ENCODE results near the gene TTLL12.

GRCh38 chr22:43222987-43223386 lies 36.1 kb upstream of the TTLL12 start:
- no peak for TF ChIP-seq POLR2A (IDR thresholded peaks at IDR 0.05)
- TF ChIP-seq EP300 (IDR thresholded peaks at IDR 0.05), result no peak

Measured in tibial nerve (tissue), 3 donors.